Caco-2 (cell line): ENCODE data around the gene SMURF1. TPM values are rescaled to one million over a fixed set of nuclear protein-coding genes. Genes with fewer than 3 reads are reported as not detected.

Source experiments
- BruUV-seq: library from RNA; stranded (reverse); fragments of 400-500 nt; replicated peaks from 2 replicates; lab custom pipeline; 2021; lab: Mats Ljungman, UMichigan
- CTCF ChIA-PET: fragments of 300-600 bp; sonication (Branson Sonifier 250); formaldehyde crosslinking; loops from one replicate; lab custom pipeline; 2022; ENCODE audit warnings: antibody characterized with exemption; lab: Charles Lee
- POLR2A ChIA-PET: fragments of 300-600 bp; sonication (Branson Sonifier 250); formaldehyde crosslinking; loops from one replicate; lab custom pipeline; 2022; ENCODE audit warnings: antibody characterized with exemption; lab: Charles Lee
- DNase-seq, 2 experiments: peaks; one replicate each; pipeline versions ENCODE4 v3.0.0 to v3.0.0-alpha.2; 2020 to 2022
- H3K27me3 ChIP-seq: replicated peaks from 2 replicates; pipeline ENCODE4 v1.6.0; 2011; ENCODE audit warnings: low read length; ENCODE audit not compliant: control insufficient read depth, insufficient read depth
- H3K36me3 ChIP-seq: 2 replicates; pipeline ENCODE4 v1.5.1; 2011; ENCODE audit warnings: low read length; ENCODE audit not compliant: control insufficient read depth, insufficient read depth
- H3K4me1 ChIP-seq: fragments of 250-450 bp; sonication (Bioruptor Pico); 2 replicates; pipeline ENCODE4 v1.5.1; 2020; ENCODE audit warnings: mild to moderate bottlenecking
- H3K4me3 ChIP-seq: 2 replicates; pipeline ENCODE4 v1.5.1; 2011; ENCODE audit warnings: low read depth, mild to moderate bottlenecking, control low read depth, low read length
- H3K9me3 ChIP-seq: fragments of 250-450 bp; sonication (Bioruptor Pico); 2 replicates; pipeline ENCODE4 v1.5.1; 2020; ENCODE audit warnings: mild to moderate bottlenecking, moderate library complexity
- H3K27ac Mint-ChIP-seq: one replicate; pipeline ENCODE4 v1.8.0; 2022; ENCODE audit warnings: mixed read lengths; ENCODE audit not compliant: unreplicated experiment
- H3K27me3 Mint-ChIP-seq: one replicate; pipeline ENCODE4 v1.8.0; 2022; ENCODE audit warnings: mixed read lengths; ENCODE audit not compliant: insufficient read depth, unreplicated experiment
- H3K36me3 Mint-ChIP-seq: one replicate; pipeline ENCODE4 v1.8.0; 2022; ENCODE audit warnings: mild to moderate bottlenecking, mixed read lengths; ENCODE audit not compliant: insufficient read depth, unreplicated experiment
- H3K4me1 Mint-ChIP-seq: one replicate; pipeline ENCODE4 v1.8.0; 2022; ENCODE audit warnings: low read depth, mixed read lengths; ENCODE audit not compliant: unreplicated experiment
- H3K4me3 Mint-ChIP-seq: one replicate; pipeline ENCODE4 v1.8.0; 2022; ENCODE audit warnings: mild to moderate bottlenecking, moderate library complexity, mixed read lengths; ENCODE audit not compliant: unreplicated experiment
- H3K9me3 Mint-ChIP-seq: one replicate; pipeline ENCODE4 v1.8.0; 2022; ENCODE audit warnings: mixed read lengths; ENCODE audit not compliant: unreplicated experiment
- intact Hi-C: fragments of 100-400 bp; cut with micrococcal nuclease; formaldehyde crosslinking; loops from one replicate; pipeline ENCODE4 v1.10.0; 2022; ENCODE audit not compliant: unreplicated experiment
- total RNA-seq: library from RNA; stranded (reverse); gene quantifications from 2 replicates; pipeline ENCODE4 v1.2.3, GENCODE V29; 2022
- TF ChIP-seq, protein P1 (sequence below), 2 experiments: fragments of 200-600 bp in 1 of 2; IDR thresholded peaks; 1 replicate in 1 of 2; 2 replicates in 1 of 2; pipeline versions ENCODE4 v1.5.1 to v1.8.0; 2011 to 2022; ENCODE audit warnings: antibody characterized with exemption in 1 of 2, control low read depth in 1 of 2, inconsistent platforms in 1 of 2, low read depth in 1 of 2, low read length in 1 of 2, mild to moderate bottlenecking in 1 of 2, moderate library complexity in 1 of 2; ENCODE audit not compliant: insufficient read depth in 1 of 2, severe bottlenecking in 1 of 2, unreplicated experiment in 1 of 2

SMURF1 gene
- total RNA-seq, 1 experiment from 2014 or later: 22.5 TPM

- Histone ChIP-seq H3K27me3 (no peaks in the 10 kb centered on the region), H3K9me3 (no peaks in the 10 kb centered on the region), H3K36me3 (peaks cover 3% of the 10 kb centered on the region; the same call in 1 of the 2 replicates), H3K4me3 (no peak overlapping the region), H3K4me1 (no peaks in the 10 kb centered on the region)
- H3K27ac Mint-ChIP-seq: no peak overlapping the region
- H3K36me3 Mint-ChIP-seq: peaks cover 68% of the 10 kb centered on the region
- TF ChIP-seq, protein P1, sequence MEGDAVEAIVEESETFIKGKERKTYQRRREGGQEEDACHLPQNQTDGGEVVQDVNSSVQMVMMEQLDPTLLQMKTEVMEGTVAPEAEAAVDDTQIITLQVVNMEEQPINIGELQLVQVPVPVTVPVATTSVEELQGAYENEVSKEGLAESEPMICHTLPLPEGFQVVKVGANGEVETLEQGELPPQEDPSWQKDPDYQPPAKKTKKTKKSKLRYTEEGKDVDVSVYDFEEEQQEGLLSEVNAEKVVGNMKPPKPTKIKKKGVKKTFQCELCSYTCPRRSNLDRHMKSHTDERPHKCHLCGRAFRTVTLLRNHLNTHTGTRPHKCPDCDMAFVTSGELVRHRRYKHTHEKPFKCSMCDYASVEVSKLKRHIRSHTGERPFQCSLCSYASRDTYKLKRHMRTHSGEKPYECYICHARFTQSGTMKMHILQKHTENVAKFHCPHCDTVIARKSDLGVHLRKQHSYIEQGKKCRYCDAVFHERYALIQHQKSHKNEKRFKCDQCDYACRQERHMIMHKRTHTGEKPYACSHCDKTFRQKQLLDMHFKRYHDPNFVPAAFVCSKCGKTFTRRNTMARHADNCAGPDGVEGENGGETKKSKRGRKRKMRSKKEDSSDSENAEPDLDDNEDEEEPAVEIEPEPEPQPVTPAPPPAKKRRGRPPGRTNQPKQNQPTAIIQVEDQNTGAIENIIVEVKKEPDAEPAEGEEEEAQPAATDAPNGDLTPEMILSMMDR (IDR thresholded peaks at IDR 0.05; ENCODE audit: insufficient read depth in 1 of 2, low read depth in 1 of 2, low read length in 1 of 2, severe bottlenecking in 1 of 2, unreplicated experiment in 1 of 2): no peak
- intact Hi-C loops: no loop called here
- ChIA-PET CTCF (no interaction called here), POLR2A (no interaction called here)
- H3K9me3 Mint-ChIP-seq: no peaks in the 10 kb centered on the region
- H3K4me3 Mint-ChIP-seq: no peak overlapping the region
- DNase-seq: no peak
- no TSS peak for BruUV-seq
- H3K27me3 Mint-ChIP-seq: no peaks in the 10 kb centered on the region
- no peaks in the 10 kb centered on the region for H3K4me1 Mint-ChIP-seq
Observed at GRCh38 chr7:99000904-99001465, 142.9 kb downstream of the SMURF1 start.

DNA sequence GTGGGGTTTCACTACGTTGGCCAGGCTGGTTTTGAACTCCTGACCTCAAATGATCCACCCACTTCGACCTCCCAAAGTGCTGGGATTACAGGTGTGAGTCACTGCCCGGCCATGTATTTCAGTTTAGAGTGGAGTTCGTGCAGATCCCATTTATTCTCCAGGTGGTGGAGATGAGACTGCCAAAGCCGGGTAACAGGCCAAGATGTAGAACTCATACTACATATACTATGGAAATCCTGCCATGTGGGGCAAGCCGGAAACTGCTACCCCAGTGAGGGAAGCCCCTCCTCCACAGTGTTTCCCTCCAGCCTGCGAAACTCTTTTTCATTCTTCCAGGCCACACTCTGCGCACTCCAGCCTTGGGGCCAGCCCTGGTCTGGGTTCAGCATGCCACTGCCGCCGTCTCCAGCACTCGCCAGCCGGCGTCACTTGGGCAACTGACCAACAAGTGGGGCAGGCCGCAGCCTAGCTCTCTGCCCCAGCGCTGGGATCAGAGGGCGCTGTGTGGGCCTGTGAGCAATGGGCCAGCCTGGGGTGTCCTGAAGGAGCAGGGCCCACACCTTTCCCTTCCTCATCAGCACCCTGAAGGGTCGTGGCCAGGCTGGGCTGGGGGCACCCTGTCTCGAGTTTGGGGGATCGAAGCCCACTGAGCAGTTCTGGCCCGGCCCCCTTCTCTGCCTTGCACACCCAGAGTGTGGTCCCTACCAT is 143.6 kb downstream of the SMURF1 start:
- Mint-ChIP-seq H3K27me3 (no peaks in the 10 kb centered on the region), H3K9me3 (no peaks in the 10 kb centered on the region), H3K36me3 (peaks cover 69% of the 10 kb centered on the region), H3K4me3 (no peak overlapping the region), H3K27ac (no peak overlapping the region), H3K4me1 (no peaks in the 10 kb centered on the region)
- no peak for DNase-seq
- intact Hi-C loops: no loop called here
- H3K4me3 ChIP-seq: no peak overlapping the region
- POLR2A ChIA-PET: no interaction called here
- no peaks in the 10 kb centered on the region for H3K27me3 ChIP-seq
- CTCF ChIA-PET: no interaction called here
- no peaks in the 10 kb centered on the region for H3K9me3 ChIP-seq
- TF ChIP-seq, protein P1 (IDR thresholded peaks at IDR 0.05; ENCODE audit: insufficient read depth in 1 of 2, low read depth in 1 of 2, low read length in 1 of 2, severe bottlenecking in 1 of 2, unreplicated experiment in 1 of 2): no peak
- no TSS peak for BruUV-seq
- H3K4me1 ChIP-seq: no peaks in the 10 kb centered on the region
- peaks cover 3% of the 10 kb centered on the region; the same call in 1 of the 2 replicates for H3K36me3 ChIP-seq

- Histone ChIP-seq H3K27me3 (no peaks in the 10 kb centered on the region), H3K4me3 (no peak overlapping the region), H3K9me3 (no peaks in the 10 kb centered on the region), H3K36me3 (0 out of 2 replicates have a peak, but pooled peaks cover 3% of the 10 kb centered on the region), H3K4me1 (no peaks in the 10 kb centered on the region)
- peaks cover 67% of the 10 kb centered on the region for H3K36me3 Mint-ChIP-seq
- no peaks in the 10 kb centered on the region for H3K9me3 Mint-ChIP-seq
- no peak overlapping the region for H3K27ac Mint-ChIP-seq
- no TSS peak for BruUV-seq
- CTCF ChIA-PET: no interaction called here
- TF ChIP-seq, protein P1 (IDR thresholded peaks at IDR 0.05; ENCODE audit: insufficient read depth in 1 of 2, low read depth in 1 of 2, low read length in 1 of 2, severe bottlenecking in 1 of 2, unreplicated experiment in 1 of 2): no peak
- DNase-seq: no peak
- no peaks in the 10 kb centered on the region for H3K4me1 Mint-ChIP-seq
- no peaks in the 10 kb centered on the region for H3K27me3 Mint-ChIP-seq
- POLR2A ChIA-PET: interaction anchor here (0.6 kb wide), 1 partner anchor 376 kb away, joined by 9 read pairs; no protein-coding TSS in a partner anchor
- no peak overlapping the region for H3K4me3 Mint-ChIP-seq
- intact Hi-C loops: no loop called here
Observed at GRCh38 chr7:98998821-98999725, 144.8 kb downstream of the SMURF1 start.
